GM19324 (cell line): ENCODE data around the gene JAKMIP1.

Experiments used
- ATAC-seq: cut with Tn5 transposase; IDR thresholded peaks from one replicate; pipeline ENCODE4 v1.9.1; 2021; ENCODE audit warnings: mild to moderate bottlenecking, moderate library complexity; ENCODE audit not compliant: unreplicated experiment, low FRiP score

JAKMIP1 gene

DNA sequence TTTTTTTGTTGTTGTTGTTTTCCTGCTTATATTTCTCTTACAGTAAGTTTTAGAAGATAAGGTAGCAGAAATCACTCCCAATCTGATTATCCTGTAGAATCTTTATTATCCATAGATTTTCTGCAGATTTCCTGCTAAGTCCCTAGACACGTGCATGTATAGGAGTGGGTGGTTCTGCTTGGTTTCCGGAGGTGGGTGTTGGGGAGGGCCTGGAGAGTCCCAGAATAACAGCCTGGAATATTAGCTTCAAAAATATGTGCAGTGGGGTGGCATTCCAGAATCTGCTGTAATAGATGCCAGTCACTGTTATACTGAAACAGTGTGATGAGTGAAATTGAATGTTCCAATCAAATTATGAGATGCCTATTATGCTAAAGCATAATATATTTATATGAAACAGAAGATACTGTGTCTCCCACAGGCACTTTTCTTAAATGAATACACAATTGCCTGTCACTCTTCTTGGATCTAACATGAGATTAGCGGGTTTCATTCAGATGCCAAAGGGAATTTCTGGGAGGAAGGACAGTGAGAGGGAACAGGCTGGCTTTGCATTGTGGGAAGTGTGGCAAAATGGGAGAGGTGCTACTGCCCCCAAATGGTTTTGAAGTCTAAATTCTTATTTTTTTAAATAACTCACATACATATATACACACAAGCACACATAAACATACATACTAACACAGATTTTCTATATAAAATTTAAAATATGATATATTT is 219.8 kb downstream of the JAKMIP1 start:
- ATAC-seq = no peak

DNA sequence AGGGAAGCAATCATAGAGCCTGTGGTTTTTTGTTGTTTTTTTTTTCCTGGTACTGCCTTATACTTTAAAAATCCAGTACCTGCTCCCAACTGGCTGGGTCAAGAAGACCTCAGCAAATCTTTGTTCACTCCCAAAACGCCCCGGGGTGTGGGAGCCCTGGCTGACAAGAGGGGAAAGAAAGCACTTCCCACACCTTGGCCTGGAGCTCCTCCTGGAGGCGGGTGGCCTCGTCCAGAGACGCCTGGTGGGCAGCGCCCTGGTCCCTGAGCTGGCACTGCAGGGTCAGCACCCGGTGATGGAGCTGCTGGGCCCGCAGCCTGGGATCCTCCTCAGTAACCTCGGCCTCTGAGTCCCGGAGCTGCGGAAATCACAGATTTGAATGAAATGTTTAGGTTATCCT is 220.4 kb downstream of the JAKMIP1 start:
- no peak for ATAC-seq

DNA sequence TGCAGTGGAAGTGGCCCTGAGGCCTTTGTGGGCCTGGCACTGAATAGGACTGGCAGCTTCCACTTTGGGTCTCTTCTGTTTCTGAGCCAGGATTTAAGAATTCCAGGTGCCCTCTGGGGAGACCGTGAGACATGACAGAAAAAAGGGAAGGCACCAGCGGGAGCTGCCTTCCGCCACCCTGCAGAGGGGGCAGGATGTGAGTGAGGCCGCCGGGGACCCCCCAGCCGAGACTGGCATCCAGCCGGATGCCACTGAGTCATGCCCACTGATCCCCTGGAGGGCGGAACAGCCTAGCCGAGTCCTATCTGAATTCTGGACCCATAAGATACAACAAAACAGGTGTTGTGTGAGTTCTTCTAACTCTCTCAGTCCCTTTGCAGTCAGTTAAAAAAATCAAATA is 223.4 kb downstream of the JAKMIP1 start:
- ATAC-seq = no peak

DNA sequence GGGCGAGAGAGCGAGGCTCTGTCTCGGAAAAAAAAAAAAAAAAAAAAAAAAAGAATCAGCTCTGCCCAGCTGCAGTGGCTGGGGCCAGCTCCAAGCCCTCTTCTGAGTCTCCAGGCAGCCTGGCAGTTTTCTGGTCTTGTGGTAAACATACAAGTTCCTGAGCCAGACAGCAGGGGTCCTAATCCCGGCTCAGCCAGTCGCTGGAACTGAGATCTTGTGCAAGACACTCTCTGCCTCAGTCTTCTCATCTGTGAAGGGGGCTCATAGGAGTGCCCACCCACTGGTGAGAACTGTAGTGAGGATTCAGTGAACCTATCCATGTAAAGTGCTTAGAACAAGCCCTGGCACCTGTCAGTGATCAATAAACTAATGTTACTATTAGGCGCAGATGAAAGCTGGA is 223.9 kb downstream of the JAKMIP1 start:
- ATAC-seq = no peak
